Trophoblast cell (in vitro differentiated cells and primary cell): ENCODE results near the gene DOK5.

Experiments used
- DNase-seq, 2 donors: peaks; one replicate each; pipeline ENCODE4 v3.0.0-alpha.2; 2016
- H2AFZ ChIP-seq: 2 replicates; pipeline ENCODE4 v1.6.1; 2013; ENCODE audit warnings: low read length, moderate library complexity, mild to moderate bottlenecking; ENCODE audit not compliant: insufficient read depth, poor library complexity
- H2AK5ac ChIP-seq: 2 replicates; pipeline ENCODE4 v1.6.1; 2013; ENCODE audit warnings: mild to moderate bottlenecking, low read length
- H2BK120ac ChIP-seq: 2 replicates; pipeline ENCODE4 v1.6.1; 2013; ENCODE audit warnings: low read length, mild to moderate bottlenecking, moderate library complexity; ENCODE audit not compliant: insufficient read depth, poor library complexity
- H2BK12ac ChIP-seq: 2 replicates; pipeline ENCODE4 v1.6.1; 2013; ENCODE audit warnings: mild to moderate bottlenecking, low read length, moderate library complexity
- H2BK5ac ChIP-seq: 2 replicates; pipeline ENCODE4 v1.6.1; 2013; ENCODE audit warnings: low read length, low read depth, moderate library complexity, mild to moderate bottlenecking; ENCODE audit not compliant: poor library complexity
- H3K14ac ChIP-seq: 2 replicates; pipeline ENCODE4 v1.6.1; 2013; ENCODE audit warnings: mild to moderate bottlenecking, low read length
- H3K18ac ChIP-seq: 2 replicates; pipeline ENCODE4 v1.6.1; 2013; ENCODE audit warnings: mild to moderate bottlenecking, low read length
- H3K23ac ChIP-seq: 2 replicates; pipeline ENCODE4 v1.6.1; 2013; ENCODE audit warnings: low read length
- H3K27ac ChIP-seq: 2 replicates; pipeline ENCODE4 v1.5.1; 2013; ENCODE audit warnings: low read depth, mild to moderate bottlenecking, inconsistent platforms, low read length, moderate library complexity
- H3K27me3 ChIP-seq: 2 replicates; pipeline ENCODE4 v1.6.1; 2013; ENCODE audit warnings: inconsistent platforms, mild to moderate bottlenecking, low read length, moderate library complexity; ENCODE audit not compliant: insufficient read depth
- H3K36me3 ChIP-seq, 2 experiments: 1 replicate in 1 of 2; 2 replicates in 1 of 2; pipeline ENCODE4 v1.6.1; 2013; ENCODE audit warnings: low read length in 2 of 2, mild to moderate bottlenecking in 2 of 2, moderate library complexity in 1 of 2; ENCODE audit not compliant: insufficient read depth in 2 of 2, control insufficient read depth in 1 of 2
- H3K4ac ChIP-seq: 2 replicates; pipeline ENCODE4 v1.6.1; 2013; ENCODE audit warnings: low read depth, mild to moderate bottlenecking, low read length, moderate library complexity
- H3K4me1 ChIP-seq, 2 experiments: 1 replicate in 1 of 2; 2 replicates in 1 of 2; pipeline ENCODE4 v1.6.1; 2013; ENCODE audit warnings: low read length in 2 of 2, mild to moderate bottlenecking in 2 of 2, moderate library complexity in 1 of 2; ENCODE audit not compliant: insufficient read depth in 2 of 2, control insufficient read depth in 1 of 2
- H3K4me2 ChIP-seq: 2 replicates; pipeline ENCODE4 v1.6.1; 2013; ENCODE audit warnings: inconsistent platforms, mild to moderate bottlenecking, low read length, moderate library complexity
- H3K4me3 ChIP-seq: 2 replicates; pipeline ENCODE4 v1.5.1; 2013; ENCODE audit warnings: mild to moderate bottlenecking, low read depth, low read length, inconsistent platforms
- H3K79me1 ChIP-seq: one replicate; pipeline ENCODE4 v1.6.1; 2013; ENCODE audit warnings: low read length
- H3K79me2 ChIP-seq: 2 replicates; pipeline ENCODE4 v1.6.1; 2013; ENCODE audit warnings: low read length, mild to moderate bottlenecking; ENCODE audit not compliant: control insufficient read depth, insufficient read depth, poor library complexity
- H3K9ac ChIP-seq: 2 replicates; pipeline ENCODE4 v1.6.1; 2013; ENCODE audit warnings: mild to moderate bottlenecking, low read length
- H3K9me3 ChIP-seq: 2 replicates; pipeline ENCODE4 v1.6.1; 2013; ENCODE audit warnings: low read depth, mild to moderate bottlenecking, control low read depth, inconsistent platforms, low read length; ENCODE audit not compliant: insufficient read depth
- H4K12ac ChIP-seq: 2 replicates; pipeline ENCODE4 v1.6.1; 2013; ENCODE audit warnings: low read depth, mild to moderate bottlenecking, low read length, moderate library complexity
- H4K8ac ChIP-seq: 2 replicates; pipeline ENCODE4 v1.6.1; 2013; ENCODE audit warnings: low read depth, mild to moderate bottlenecking, low read length, moderate library complexity
- H4K91ac ChIP-seq: one replicate; pipeline ENCODE4 v1.6.1; 2013; ENCODE audit warnings: low read depth, mild to moderate bottlenecking, low read length, moderate library complexity
- WGBS: extraction: QIAGEN DNeasy Blood & Tissue Kit; methylation state at CpG from one replicate; pipeline ENCODE4 v1.1.7; 2013; ENCODE audit warnings: missing lambda C conversion rate; ENCODE audit not compliant: insufficient read length, insufficient coverage; ENCODE audit errors: extremely low coverage; 5-methylcytosine and 5-hydroxymethylcytosine counted together

The DOK5 gene

DNA sequence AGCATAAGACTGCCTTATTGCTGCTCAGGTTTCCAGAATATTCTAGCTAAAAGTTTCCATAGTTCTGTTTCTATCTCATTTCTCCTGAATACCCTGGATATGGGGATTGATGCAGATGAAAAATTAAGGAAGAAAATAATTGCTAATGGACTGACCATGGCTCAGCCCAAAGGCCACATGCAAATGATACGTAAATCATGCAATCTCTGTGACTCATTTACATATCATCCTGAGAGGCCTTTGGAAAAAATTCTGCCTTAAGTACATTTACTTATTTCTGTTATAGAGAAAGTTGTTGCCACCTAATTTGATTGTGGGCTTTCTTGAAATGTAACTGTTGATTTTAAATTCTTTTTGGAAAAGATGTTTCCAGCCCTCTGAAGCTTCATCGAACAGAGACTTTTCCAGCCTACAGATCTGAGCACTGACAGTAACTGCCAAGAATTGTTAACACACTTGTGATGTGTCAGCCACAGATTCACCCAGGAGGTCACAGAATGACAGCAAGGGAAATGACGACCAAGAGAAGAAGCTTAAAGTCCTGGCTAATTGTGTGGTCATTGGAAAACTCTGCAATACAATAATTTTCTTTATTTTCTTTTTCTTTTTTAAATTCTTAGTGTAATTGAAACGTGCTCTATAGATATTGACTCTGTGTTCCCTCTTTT, 174.8 kb downstream of the DOK5 start:
- DNase-seq: no peak
- Histone ChIP-seq H4K12ac (no peak overlapping the region), H4K8ac (no peak overlapping the region), H3K36me3 (no peaks in the 10 kb centered on the region), H3K27ac (no peak overlapping the region), H3K4me3 (no peak overlapping the region), H2BK12ac (no peak overlapping the region), H3K79me2 (no peaks in the 10 kb centered on the region), H3K4ac (no peak overlapping the region), H4K91ac (no peak overlapping the region), H3K23ac (no peak overlapping the region), H2BK120ac (no peak overlapping the region), H3K79me1 (no peaks in the 10 kb centered on the region), H3K4me1 (peaks cover 3 to 10% of the 10 kb centered on the region in 2 experiments), H3K9me3 (no peaks in the 10 kb centered on the region), H3K9ac (no peak overlapping the region), H3K27me3 (no peaks in the 10 kb centered on the region), H3K4me2 (no peak overlapping the region), H2AFZ (no peak overlapping the region), H3K14ac (no peak overlapping the region), H2BK5ac (no peak overlapping the region), H3K18ac (no peak overlapping the region), H2AK5ac (no peak overlapping the region)
- no CpG with 5 or more reads among the region's 4 CpGs for WGBS

- Histone ChIP-seq H2AK5ac (no peak overlapping the region), H3K79me1 (no peaks in the 10 kb centered on the region), H4K12ac (no peak overlapping the region), H3K79me2 (no peaks in the 10 kb centered on the region), H3K4ac (no peak overlapping the region), H3K36me3 (no peaks in the 10 kb centered on the region), H3K4me3 (no peak overlapping the region), H3K23ac (no peak overlapping the region), H3K27ac (no peak overlapping the region), H2BK5ac (no peak overlapping the region), H3K14ac (no peak overlapping the region), H2AFZ (no peak overlapping the region), H3K18ac (no peak overlapping the region), H3K4me2 (no peak overlapping the region), H3K9ac (no peak overlapping the region), H2BK120ac (no peak overlapping the region), H3K9me3 (no peaks in the 10 kb centered on the region), H3K27me3 (no peaks in the 10 kb centered on the region), H2BK12ac (no peak overlapping the region), H4K8ac (no peak overlapping the region), H3K4me1 (peaks cover 3 to 10% of the 10 kb centered on the region in 2 experiments), H4K91ac (no peak overlapping the region)
- no peak for DNase-seq
- WGBS: no CpG with 5 or more reads among the region's 3 CpGs
These were observed 175.9 kb downstream of the DOK5 start for GRCh38 chr20:54651252-54651651.

GRCh38 chr20:54654450-54654849, 179.1 kb downstream of the DOK5 start:
- Histone ChIP-seq H2BK5ac (no peak overlapping the region), H3K4ac (no peak overlapping the region)

GRCh38 chr20:54657268-54657826, 182.0 kb downstream of the DOK5 start:
- H3K9ac ChIP-seq: no peak overlapping the region
- no peaks in the 10 kb centered on the region for H3K9me3 ChIP-seq
- no peaks in the 10 kb centered on the region for H3K36me3 ChIP-seq
- peaks cover 2% of the 10 kb centered on the region for H3K79me1 ChIP-seq
- H3K18ac ChIP-seq: no peak overlapping the region
- H4K91ac ChIP-seq: no peak overlapping the region
- H3K27ac ChIP-seq: no peak overlapping the region
- H4K12ac ChIP-seq: no peak overlapping the region
- no peak overlapping the region for H3K4ac ChIP-seq
- H2BK5ac ChIP-seq: no peak overlapping the region
- H3K4me1 ChIP-seq: peaks cover 2 to 4% of the 10 kb centered on the region in 2 experiments
- no peaks in the 10 kb centered on the region for H3K79me2 ChIP-seq
- no peak overlapping the region for H2BK120ac ChIP-seq
- WGBS: no CpG with 5 or more reads among the region's 2 CpGs
- no peak overlapping the region for H3K4me2 ChIP-seq
- DNase-seq: no peak
- H2BK12ac ChIP-seq: no peak overlapping the region
- H2AFZ ChIP-seq: no peak overlapping the region
- no peak overlapping the region for H4K8ac ChIP-seq
- H2AK5ac ChIP-seq: no peak overlapping the region
- H3K23ac ChIP-seq: no peak overlapping the region
- H3K14ac ChIP-seq: no peak overlapping the region
- H3K27me3 ChIP-seq: no peaks in the 10 kb centered on the region
- no peak overlapping the region for H3K4me3 ChIP-seq

More at GRCh38 chr20:54654450-54654849, 179.1 kb downstream of the DOK5 start:
- no peak overlapping the region for H3K18ac ChIP-seq
- H3K4me2 ChIP-seq: no peak overlapping the region
- no peak overlapping the region for H4K8ac ChIP-seq
- no CpG with 5 or more reads among the region's 4 CpGs for WGBS
- H2BK120ac ChIP-seq: no peak overlapping the region
- H3K79me1 ChIP-seq: peaks cover 2% of the 10 kb centered on the region
- H3K23ac ChIP-seq: no peak overlapping the region
- H4K91ac ChIP-seq: no peak overlapping the region
- H2AK5ac ChIP-seq: no peak overlapping the region
- peaks cover 2% of the 10 kb centered on the region in 2 experiments for H3K4me1 ChIP-seq
- no peak overlapping the region for H4K12ac ChIP-seq
- DNase-seq: no peak
- H3K14ac ChIP-seq: no peak overlapping the region
- H3K9me3 ChIP-seq: no peaks in the 10 kb centered on the region
- H3K36me3 ChIP-seq: no peaks in the 10 kb centered on the region
- H2AFZ ChIP-seq: no peak overlapping the region
- no peak overlapping the region for H3K4me3 ChIP-seq
- no peaks in the 10 kb centered on the region for H3K27me3 ChIP-seq
- H3K9ac ChIP-seq: no peak overlapping the region
- no peak overlapping the region for H2BK12ac ChIP-seq
- H3K27ac ChIP-seq: no peak overlapping the region
- H3K79me2 ChIP-seq: no peaks in the 10 kb centered on the region
